ENCODE data around the gene PITPNM3. TPM values are rescaled to one million over a fixed set of nuclear protein-coding genes. Genes with fewer than 3 reads are reported as not detected.

The PITPNM3 gene
- total and polyA plus RNA-seq, 2 experiments from 2014 or later, result 0.77 to 6.5 TPM

GRCh38 chr17:6509031-6509771 is 47.2 kb downstream of the PITPNM3 start:
- no peak overlapping the region for H3K27ac ChIP-seq
- H3K36me3 ChIP-seq, result no peaks in the 10 kb centered on the region
- H3K9me3 ChIP-seq (ENCODE audit: low read depth), result no peaks in the 10 kb centered on the region
- H3K4me3 ChIP-seq, result no peak overlapping the region
- H3K27me3 ChIP-seq, result peaks cover 3% of the 10 kb centered on the region
- peaks cover 9% of the 10 kb centered on the region for H3K4me1 ChIP-seq (ENCODE audit: low read depth)
- TF ChIP-seq, protein P1, sequence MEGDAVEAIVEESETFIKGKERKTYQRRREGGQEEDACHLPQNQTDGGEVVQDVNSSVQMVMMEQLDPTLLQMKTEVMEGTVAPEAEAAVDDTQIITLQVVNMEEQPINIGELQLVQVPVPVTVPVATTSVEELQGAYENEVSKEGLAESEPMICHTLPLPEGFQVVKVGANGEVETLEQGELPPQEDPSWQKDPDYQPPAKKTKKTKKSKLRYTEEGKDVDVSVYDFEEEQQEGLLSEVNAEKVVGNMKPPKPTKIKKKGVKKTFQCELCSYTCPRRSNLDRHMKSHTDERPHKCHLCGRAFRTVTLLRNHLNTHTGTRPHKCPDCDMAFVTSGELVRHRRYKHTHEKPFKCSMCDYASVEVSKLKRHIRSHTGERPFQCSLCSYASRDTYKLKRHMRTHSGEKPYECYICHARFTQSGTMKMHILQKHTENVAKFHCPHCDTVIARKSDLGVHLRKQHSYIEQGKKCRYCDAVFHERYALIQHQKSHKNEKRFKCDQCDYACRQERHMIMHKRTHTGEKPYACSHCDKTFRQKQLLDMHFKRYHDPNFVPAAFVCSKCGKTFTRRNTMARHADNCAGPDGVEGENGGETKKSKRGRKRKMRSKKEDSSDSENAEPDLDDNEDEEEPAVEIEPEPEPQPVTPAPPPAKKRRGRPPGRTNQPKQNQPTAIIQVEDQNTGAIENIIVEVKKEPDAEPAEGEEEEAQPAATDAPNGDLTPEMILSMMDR (IDR thresholded peaks at IDR 0.05; ENCODE audit: low read depth, low read length), result no peak
- DNase-seq (ENCODE audit: low read depth in 1 of 2, low spot score in 1 of 2), result peak in 1 of 2 donors; percentile 30

DNA sequence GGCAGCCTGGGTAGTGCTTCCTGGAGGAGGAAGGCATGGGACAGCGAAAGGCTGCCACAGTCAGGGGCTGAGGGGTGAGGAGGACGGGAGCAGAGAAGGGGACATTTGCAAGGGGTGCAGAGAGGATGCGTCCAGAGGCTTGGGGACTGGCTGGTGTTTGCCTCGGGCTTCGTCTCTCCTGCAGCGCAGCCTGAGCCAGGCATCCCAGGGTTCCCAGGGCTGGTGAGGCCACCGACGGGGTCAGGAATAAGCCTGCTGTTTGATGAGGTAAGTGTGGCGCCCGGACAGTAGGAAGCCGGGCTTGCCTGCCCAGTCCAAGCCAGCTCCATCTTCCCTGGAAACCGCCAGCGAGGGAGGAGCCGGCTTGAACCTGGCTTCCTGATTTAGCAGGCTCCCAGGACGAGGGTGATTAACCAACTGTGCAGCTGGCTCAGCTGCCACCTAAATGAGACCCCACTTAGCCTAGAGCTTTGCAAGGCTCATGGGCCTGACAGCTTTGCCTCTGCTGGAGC is 47.8 kb downstream of the PITPNM3 start:
- peak in 1 of 2 donors; percentile 64 for DNase-seq (ENCODE audit: low read depth in 1 of 2, low spot score in 1 of 2)
- no peak overlapping the region for H3K27ac ChIP-seq
- no peaks in the 10 kb centered on the region for H3K36me3 ChIP-seq
- TF ChIP-seq, protein P1 (IDR thresholded peaks at IDR 0.05; ENCODE audit: low read depth, low read length), result no peak
- no peaks in the 10 kb centered on the region for H3K9me3 ChIP-seq (ENCODE audit: low read depth)
- H3K27me3 ChIP-seq, result peaks cover under 1% of the 10 kb centered on the region
- H3K4me3 ChIP-seq, result no peak overlapping the region
- H3K4me1 ChIP-seq (ENCODE audit: low read depth), result peaks cover 9% of the 10 kb centered on the region

- DNase-seq (ENCODE audit: low read depth in 1 of 2, low spot score in 1 of 2), result no peak
- H3K4me3 ChIP-seq, result no peak overlapping the region
- TF ChIP-seq, protein P1 (IDR thresholded peaks at IDR 0.05; ENCODE audit: low read depth, low read length), result no peak
Measured at GRCh38 chr17:6508016-6508415, 48.3 kb downstream of the PITPNM3 start.

GRCh38 chr17:6507535-6507934 is 48.8 kb downstream of the PITPNM3 start:
- no peaks in the 10 kb centered on the region for H3K36me3 ChIP-seq
- no peaks in the 10 kb centered on the region for H3K9me3 ChIP-seq (ENCODE audit: low read depth)
- no peak overlapping the region for H3K27ac ChIP-seq
- DNase-seq (ENCODE audit: low read depth in 1 of 2, low spot score in 1 of 2), result peak in 1 of 2 donors; percentile 88
- H3K4me1 ChIP-seq (ENCODE audit: low read depth), result peaks cover 9% of the 10 kb centered on the region
- H3K27me3 ChIP-seq, result no peaks in the 10 kb centered on the region
- no peak overlapping the region for H3K4me3 ChIP-seq
- TF ChIP-seq, protein P1 (IDR thresholded peaks at IDR 0.05; ENCODE audit: low read depth, low read length), result no peak

More at GRCh38 chr17:6508016-6508415, 48.3 kb downstream of the PITPNM3 start:
- Histone ChIP-seq H3K27me3 (no peaks in the 10 kb centered on the region), H3K36me3 (no peaks in the 10 kb centered on the region), H3K4me1 (ENCODE audit: low read depth) (peaks cover 9% of the 10 kb centered on the region), H3K27ac (no peak overlapping the region), H3K9me3 (ENCODE audit: low read depth) (no peaks in the 10 kb centered on the region)

- TF ChIP-seq, protein P1 (IDR thresholded peaks at IDR 0.05; ENCODE audit: low read depth, low read length), result no peak
- Histone ChIP-seq H3K27ac (no peak overlapping the region), H3K4me3 (no peak overlapping the region), H3K36me3 (no peaks in the 10 kb centered on the region), H3K27me3 (no peaks in the 10 kb centered on the region), H3K9me3 (ENCODE audit: low read depth) (no peaks in the 10 kb centered on the region), H3K4me1 (ENCODE audit: low read depth) (peaks cover 9% of the 10 kb centered on the region)
- peak in 1 of 2 donors; percentile 66 for DNase-seq (ENCODE audit: low read depth in 1 of 2, low spot score in 1 of 2)
Measured at GRCh38 chr17:6506679-6507231, 49.6 kb downstream of the PITPNM3 start.

Measured in cardiac muscle cell (in vitro differentiated cells and primary cell).